OCI-LY7 (cell line): ENCODE data around the gene TPM1. TPM values are rescaled to one million over a fixed set of nuclear protein-coding genes. Genes with fewer than 3 reads are reported as not detected.

ENCODE experiments used
- BruUV-seq: library from RNA; stranded (reverse); fragments of 400-500 nt; replicated peaks from 2 replicates; lab custom pipeline; 2021; lab: Mats Ljungman, UMichigan
- CTCF ChIA-PET: fragments of 300-600 bp; sonication (Branson Sonifier 250); formaldehyde crosslinking; loops from one replicate; lab custom pipeline; 2022; ENCODE audit warnings: antibody characterized with exemption; ENCODE audit not compliant: unreplicated experiment; lab: Charles Lee
- POLR2A ChIA-PET: fragments of 300-600 bp; sonication (Branson Sonifier 250); formaldehyde crosslinking; loops from one replicate; lab custom pipeline; 2022; ENCODE audit warnings: antibody characterized with exemption; lab: Charles Lee
- DNase-seq: peaks from one replicate; pipeline ENCODE4 v3.0.0-alpha.2; 2015; ENCODE audit warnings: low spot score
- H2AFZ ChIP-seq: fragments of 200-600 bp; sonication (generic), shearing (Covaris generic); 2 replicates; pipeline ENCODE4 v1.6.1; 2014; ENCODE audit warnings: mild to moderate bottlenecking, antibody characterized with exemption, low read length, moderate library complexity
- H3K27ac ChIP-seq: fragments of 200-600 bp; sonication (generic); 2 replicates; pipeline ENCODE4 v1.5.1; 2014; ENCODE audit warnings: mixed run types, low read depth, mild to moderate bottlenecking, moderate library complexity, low read length, inconsistent platforms; ENCODE audit not compliant: poor library complexity, severe bottlenecking
- H3K36me3 ChIP-seq: fragments of 200-600 bp; sonication (generic); 2 replicates; pipeline ENCODE4 v1.6.1; 2014; ENCODE audit warnings: mild to moderate bottlenecking, antibody characterized with exemption, low read length, moderate library complexity, mixed read lengths; ENCODE audit not compliant: insufficient read depth
- H3K4me1 ChIP-seq: fragments of 200-600 bp; sonication (generic); 2 replicates; pipeline ENCODE4 v1.5.1; 2014; ENCODE audit warnings: mild to moderate bottlenecking, low read length; ENCODE audit not compliant: insufficient read depth, poor library complexity, severe bottlenecking
- H3K4me2 ChIP-seq: fragments of 200-600 bp; sonication (generic); 2 replicates; pipeline ENCODE4 v1.6.1; 2014; ENCODE audit warnings: mild to moderate bottlenecking, low read length
- H3K4me3 ChIP-seq: fragments of 200-600 bp; sonication (generic); 2 replicates; pipeline ENCODE4 v1.5.1; 2014; ENCODE audit warnings: mild to moderate bottlenecking, low read depth, low read length; ENCODE audit not compliant: poor library complexity, severe bottlenecking
- H3K79me2 ChIP-seq: fragments of 200-600 bp; sonication (generic); 2 replicates; pipeline ENCODE4 v1.6.1; 2016; ENCODE audit warnings: low read depth, mild to moderate bottlenecking, low read length, moderate library complexity, mixed read lengths; ENCODE audit not compliant: insufficient read depth
- H3K9me2 ChIP-seq: fragments of 200-600 bp; sonication (generic); 2 replicates; pipeline ENCODE4 v1.6.1; 2016; ENCODE audit warnings: mild to moderate bottlenecking, low read length, mixed read lengths; ENCODE audit not compliant: insufficient read depth
- H3K9me3 ChIP-seq: fragments of 200-600 bp; sonication (generic); 2 replicates; pipeline ENCODE4 v1.6.1; 2014; ENCODE audit warnings: mild to moderate bottlenecking, mixed run types, low read length, mixed read lengths
- H4K20me1 ChIP-seq: fragments of 200-600 bp; sonication (generic); 2 replicates; pipeline ENCODE4 v1.6.1; 2014; ENCODE audit warnings: mild to moderate bottlenecking, antibody characterized with exemption, low read length, moderate library complexity, mixed read lengths; ENCODE audit not compliant: insufficient read depth
- CTCF ChIP-seq: fragments of 200-600 bp; sonication (generic); conservative IDR thresholded peaks from 2 replicates; pipeline ENCODE4 v1.5.1; 2014; ENCODE audit warnings: mild to moderate bottlenecking, antibody characterized with exemption, low read length, moderate library complexity, mixed read lengths
- EZH2phosphoT487 ChIP-seq: fragments of 200-600 bp; sonication (generic); IDR thresholded peaks from 2 replicates; pipeline ENCODE4 v1.6.1; 2018; ENCODE audit warnings: low read depth, borderline replicate concordance, mild to moderate bottlenecking, mixed run types, antibody characterized with exemption, low read length, moderate library complexity, mixed read lengths
- intact Hi-C: fragments of 100-400 bp; cut with micrococcal nuclease; formaldehyde crosslinking; loops from one replicate; pipeline ENCODE4 v1.10.0; 2022; ENCODE audit not compliant: unreplicated experiment
- total RNA-seq, 2 experiments: library from RNA; depleted of rRNA in 1 of 2; stranded (reverse); fragments of >200 nt in 1 of 2; shearing (Covaris generic) in 1 of 2; gene quantifications; 2 replicates each; pipeline ENCODE4 v1.2.3, GENCODE V29; 2014 to 2022

The TPM1 gene
- total RNA-seq, 2 experiments from 2014 or later: 19.3 to 19.9 TPM

GRCh38 chr15:63075984-63076713 is 33.6 kb downstream of the TPM1 start:
- ChIA-PET CTCF (no interaction called here), POLR2A (interaction anchor here (0.7 kb wide), 2 partner anchors 555 to 877 kb away, joined by 3 read pairs; no protein-coding TSS in a partner anchor)
- intact Hi-C loops: no loop called here
- no peak overlapping the region for H2AFZ ChIP-seq
- no peak for TF ChIP-seq CTCF
- TF ChIP-seq EZH2phosphoT487: no peak
- no peaks in the 10 kb centered on the region for H3K4me1 ChIP-seq
- no TSS peak for BruUV-seq
- no peaks in the 10 kb centered on the region for H3K9me3 ChIP-seq
- DNase-seq: no peak
- no peak overlapping the region for H3K27ac ChIP-seq
- H3K9me2 ChIP-seq: no peaks in the 10 kb centered on the region
- H3K79me2 ChIP-seq: no peaks in the 10 kb centered on the region
- no peak overlapping the region for H3K4me2 ChIP-seq
- no peaks in the 10 kb centered on the region for H3K36me3 ChIP-seq
- H4K20me1 ChIP-seq: no peaks in the 10 kb centered on the region
- H3K4me3 ChIP-seq: no peak overlapping the region

- no peaks in the 10 kb centered on the region for H3K36me3 ChIP-seq
- ChIA-PET CTCF (no interaction called here), POLR2A (no interaction called here)
- intact Hi-C loops: no loop called here
- no TSS peak for BruUV-seq
- H4K20me1 ChIP-seq: no peaks in the 10 kb centered on the region
- H3K79me2 ChIP-seq: no peaks in the 10 kb centered on the region
- no peaks in the 10 kb centered on the region for H3K9me3 ChIP-seq
- H3K27ac ChIP-seq: no peak overlapping the region
- no peak for DNase-seq
- no peak overlapping the region for H3K4me2 ChIP-seq
- H3K9me2 ChIP-seq: no peaks in the 10 kb centered on the region
- TF ChIP-seq EZH2phosphoT487 (no peak), CTCF (no peak)
- H3K4me1 ChIP-seq: no peaks in the 10 kb centered on the region
- H3K4me3 ChIP-seq: no peak overlapping the region
- H2AFZ ChIP-seq: no peak overlapping the region
Measured at GRCh38 chr15:63076714-63077046, 34.1 kb downstream of the TPM1 start.

- TF ChIP-seq EZH2phosphoT487 (no peak), CTCF (no peak)
- DNase-seq: no peak
- BruUV-seq: no TSS peak
- intact Hi-C loops: no loop called here
- CTCF ChIA-PET: no interaction called here
- Histone ChIP-seq H3K9me3 (no peaks in the 10 kb centered on the region), H3K4me3 (no peak overlapping the region), H3K4me1 (no peaks in the 10 kb centered on the region), H2AFZ (no peak overlapping the region), H3K79me2 (no peaks in the 10 kb centered on the region), H3K4me2 (no peak overlapping the region), H3K27ac (no peak overlapping the region), H4K20me1 (no peaks in the 10 kb centered on the region), H3K9me2 (no peaks in the 10 kb centered on the region), H3K36me3 (no peaks in the 10 kb centered on the region)
- POLR2A ChIA-PET: interaction anchor here (0.6 to 0.7 kb wide), 2 partner anchors 27 to 235 kb away, joined by 3 read pairs; no protein-coding TSS in a partner anchor
Measured at GRCh38 chr15:63077952-63078351, 35.4 kb downstream of the TPM1 start.
